Neural progenitor cell (in vitro differentiated cells): ENCODE data around the gene PHGDH.

Experiments
- CTCF ChIP-seq: fragments of 200-600 bp; sonication (generic); IDR thresholded peaks from 2 replicates; pipeline ENCODE4 v1.5.1; 2017; ENCODE audit warnings: antibody characterized with exemption, mild to moderate bottlenecking
- EZH2 ChIP-seq: fragments of 200-600 bp; sonication (generic); IDR thresholded peaks from 2 replicates; pipeline ENCODE4 v1.6.1; 2017; ENCODE audit warnings: antibody characterized with exemption, mild to moderate bottlenecking, moderate library complexity

GRCh38 chr1:119703666-119704450 is 7.9 kb upstream of the PHGDH start:
- TF ChIP-seq CTCF (no peak), EZH2 (no peak)
